Measurements from ENCODE around the gene PFKM.
"Not testable (repeated sequence)": the region's sequence is repeated elsewhere in the genome, so short reads cannot be mapped to it uniquely, and the experiment has no call there.

Gene PFKM

DNA sequence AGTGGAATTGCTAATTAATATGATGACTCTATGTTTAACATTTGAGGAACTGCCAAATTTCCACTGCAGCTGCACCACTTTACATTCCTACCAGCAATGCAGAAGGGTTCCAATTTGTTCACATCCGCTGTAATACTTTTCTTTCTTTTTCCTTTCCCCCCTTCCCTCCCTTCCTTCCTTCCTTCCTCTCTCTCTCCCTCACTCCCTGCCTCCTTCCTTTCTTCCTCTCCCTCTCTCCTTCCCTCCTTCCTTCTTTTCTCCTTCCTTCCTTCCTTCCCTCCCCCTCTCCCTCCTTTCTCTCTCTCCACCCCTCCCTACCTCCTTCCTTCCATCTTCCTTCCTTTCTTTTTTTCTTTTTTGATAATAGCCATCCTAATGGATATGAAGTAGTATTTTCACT, 3.2 kb upstream of the PFKM start:
- DNase-seq: no peak

DNA sequence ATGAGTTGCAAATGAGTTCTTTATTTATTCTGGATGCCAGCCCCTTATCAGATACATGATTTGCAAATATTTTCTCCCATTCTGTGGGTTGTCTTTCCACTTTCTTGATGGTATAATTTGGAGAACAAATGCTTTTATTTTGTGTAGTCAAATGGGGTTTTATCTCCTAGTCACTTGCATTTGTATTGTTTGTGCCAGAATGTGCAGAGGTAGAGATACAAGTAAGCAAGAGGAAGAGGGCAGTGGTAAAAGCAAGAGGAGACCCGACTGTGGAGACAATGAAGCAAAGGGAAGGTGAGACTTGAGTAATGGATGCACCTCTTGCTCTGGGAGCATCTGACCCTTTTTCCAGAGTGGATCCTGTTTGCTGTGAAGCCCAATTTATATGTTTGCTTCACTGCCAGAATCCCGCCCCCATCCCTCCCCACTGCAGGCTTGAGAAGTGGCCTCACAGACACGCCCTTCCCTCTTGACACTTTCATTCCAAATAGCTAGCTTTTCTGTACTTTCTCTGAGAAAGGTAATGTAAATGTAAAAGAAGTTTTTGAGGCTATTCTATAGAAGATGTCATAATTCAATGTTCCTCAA, 786 bp upstream of the PFKM start:
- DNase-seq: no peak

DNA sequence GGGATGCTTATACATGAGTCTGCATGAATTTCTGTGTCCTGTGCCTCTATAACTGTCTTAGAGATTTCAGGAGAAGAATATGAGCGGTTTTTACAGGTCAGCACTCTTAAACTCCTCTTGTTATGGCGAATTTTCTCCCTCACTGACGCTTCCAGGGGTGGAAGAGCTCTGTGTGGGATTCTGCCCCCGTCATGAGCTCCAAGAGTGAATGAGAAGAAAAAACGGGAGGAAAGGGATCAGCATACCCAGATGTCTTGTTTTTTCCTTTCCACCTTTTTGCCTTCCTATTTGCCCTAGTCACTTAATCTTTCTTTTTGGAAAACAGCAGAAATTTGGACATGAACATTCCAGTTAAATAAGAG, 651 bp downstream of the PFKM start:
- no peak for DNase-seq

DNA sequence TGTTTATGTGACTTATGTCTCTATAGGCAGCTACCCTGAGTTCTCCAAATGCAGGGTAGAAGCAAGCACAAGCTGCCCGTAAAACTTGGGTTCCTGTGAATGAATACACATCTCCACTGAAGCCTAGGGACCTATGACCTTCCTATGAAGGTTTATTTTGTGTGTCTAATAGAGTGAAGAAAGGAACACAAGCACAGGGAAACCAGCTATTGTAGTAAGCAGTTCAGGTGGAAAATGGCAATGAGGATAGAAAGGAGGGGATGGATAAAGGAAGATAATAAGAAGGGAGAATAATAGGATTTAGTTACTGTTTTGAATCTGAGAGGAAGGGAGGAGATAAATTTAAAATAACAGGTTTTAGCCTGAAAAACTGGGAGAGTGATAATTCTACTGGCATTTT, 2.4 kb downstream of the PFKM start:
- DNase-seq: no peak

DNA sequence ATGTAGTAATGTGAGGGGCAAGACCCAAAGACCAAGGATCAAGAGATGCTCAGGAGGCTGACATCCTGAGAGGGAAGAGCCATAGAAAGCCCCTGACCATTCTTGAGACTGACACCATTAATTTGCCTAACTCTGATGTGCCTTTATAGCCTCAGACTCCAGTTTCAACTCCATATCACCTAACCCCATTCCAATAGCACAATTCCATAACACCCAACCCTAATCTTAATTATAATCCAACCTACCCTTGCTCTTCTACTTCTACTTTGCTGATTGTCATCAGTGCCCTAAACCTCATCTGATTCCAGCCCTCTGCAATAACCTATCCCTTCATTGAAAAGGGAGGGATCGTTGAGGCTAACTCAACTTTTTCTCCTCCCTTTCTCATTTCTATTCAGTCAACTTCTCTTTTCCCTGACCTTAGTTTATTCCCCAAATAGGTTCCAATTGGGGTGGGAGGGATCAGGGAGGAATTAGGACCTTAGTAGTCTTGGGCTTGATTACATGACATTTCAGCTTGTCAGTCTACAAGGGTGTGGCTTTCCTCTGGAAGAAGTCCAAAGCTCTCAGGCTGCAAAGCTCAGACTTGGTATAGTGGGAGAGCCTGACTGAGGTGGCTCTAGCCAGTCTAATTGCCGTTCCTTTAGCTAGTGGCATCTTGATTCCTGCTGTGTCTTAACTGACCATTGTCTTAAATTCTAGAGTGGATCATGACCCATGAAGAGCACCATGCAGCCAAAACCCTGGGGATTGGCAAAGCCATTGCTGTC, 3.1 kb downstream of the PFKM start:
- no peak for DNase-seq

DNA sequence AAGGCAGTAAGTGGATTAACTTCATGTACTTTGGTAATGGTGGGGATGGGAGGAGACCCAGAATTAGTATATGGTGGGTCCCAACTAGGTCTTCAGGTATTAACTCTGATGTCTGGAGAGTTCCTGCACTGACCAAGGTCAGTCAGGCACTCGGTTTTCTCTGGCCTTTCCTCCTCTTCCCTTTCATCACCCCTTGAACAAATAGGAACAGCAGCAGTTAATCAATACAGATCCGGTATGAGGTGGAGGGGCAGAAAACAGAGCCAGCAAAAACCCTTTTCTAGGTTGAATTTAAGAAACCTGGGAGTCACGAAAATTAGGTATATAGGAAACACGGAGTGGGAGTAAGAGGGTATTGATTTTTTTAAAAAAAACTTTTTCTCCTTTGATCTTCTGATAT, 4.0 kb downstream of the PFKM start:
- DNase-seq: no peak

DNA sequence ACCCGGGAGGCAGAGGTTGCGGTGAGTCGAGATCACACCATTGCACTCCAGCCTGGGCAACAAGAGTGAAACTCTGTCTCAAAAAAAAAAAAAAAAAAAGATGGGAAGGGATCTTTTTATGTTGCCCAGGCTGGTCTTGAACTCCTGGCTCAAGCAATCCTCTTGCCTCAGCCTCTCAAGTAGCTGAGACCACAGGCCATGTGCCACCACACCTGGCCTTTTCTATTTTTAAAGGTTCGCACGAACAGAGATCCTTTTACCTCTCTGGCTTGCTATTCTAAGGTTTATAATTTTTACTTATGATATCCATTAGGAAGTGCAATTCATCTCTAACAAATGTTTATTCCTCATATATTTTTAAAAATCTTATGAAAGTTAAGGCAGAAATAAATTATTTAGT, 6.4 kb downstream of the PFKM start:
- not testable (repeated sequence) for DNase-seq

DNA sequence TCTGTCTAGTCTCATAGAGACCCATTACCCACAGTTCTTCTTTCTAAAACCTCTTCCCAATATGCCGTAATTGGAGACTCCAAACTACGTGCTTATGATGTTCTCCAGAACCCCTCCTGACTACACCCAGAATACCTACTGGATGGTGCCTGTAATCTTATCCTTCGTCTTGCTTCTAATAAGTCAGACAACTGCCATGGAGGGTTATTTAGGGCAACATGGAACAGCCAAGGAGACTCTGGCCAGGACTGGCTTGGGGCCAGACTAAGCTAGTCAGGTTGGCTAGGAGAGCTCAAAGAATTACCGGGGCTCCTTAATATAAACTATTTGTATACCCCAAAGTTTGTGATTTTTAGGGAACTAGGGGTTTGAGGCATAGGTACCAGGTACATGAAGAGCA, 6.8 kb downstream of the PFKM start:
- DNase-seq: no peak

DNA sequence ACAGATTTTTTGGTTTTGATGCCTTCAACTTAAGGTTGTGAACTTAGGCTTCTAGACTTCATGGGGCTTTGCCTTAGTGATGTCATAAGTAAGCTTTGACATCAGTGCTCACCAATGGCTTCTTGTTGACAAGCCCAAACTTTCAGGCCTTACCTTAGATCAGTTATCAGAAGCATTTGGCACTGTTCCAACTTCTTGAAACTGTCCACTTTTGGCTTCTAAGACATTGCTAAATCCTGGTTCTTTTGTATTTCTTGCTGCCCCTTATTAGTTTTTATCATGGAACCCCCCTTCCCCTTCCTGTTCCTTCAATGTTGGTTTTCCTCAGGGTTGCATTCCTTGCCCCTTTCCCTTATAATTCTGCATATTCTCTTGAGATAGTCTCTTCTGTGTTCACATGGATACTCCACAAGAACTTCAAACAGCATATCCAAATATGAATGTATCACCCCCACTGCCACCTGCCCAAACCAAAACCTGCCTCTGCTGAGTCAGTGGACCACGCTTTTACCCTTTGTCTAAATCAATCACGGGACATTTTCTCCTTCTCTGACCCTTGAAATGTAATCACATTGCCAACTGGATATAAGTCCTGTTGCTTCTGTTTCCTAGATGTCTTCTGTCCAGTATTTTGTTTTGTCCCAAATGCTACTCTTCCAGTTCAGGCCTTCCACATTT, 7.9 kb downstream of the PFKM start:
- no peak for DNase-seq

DNA sequence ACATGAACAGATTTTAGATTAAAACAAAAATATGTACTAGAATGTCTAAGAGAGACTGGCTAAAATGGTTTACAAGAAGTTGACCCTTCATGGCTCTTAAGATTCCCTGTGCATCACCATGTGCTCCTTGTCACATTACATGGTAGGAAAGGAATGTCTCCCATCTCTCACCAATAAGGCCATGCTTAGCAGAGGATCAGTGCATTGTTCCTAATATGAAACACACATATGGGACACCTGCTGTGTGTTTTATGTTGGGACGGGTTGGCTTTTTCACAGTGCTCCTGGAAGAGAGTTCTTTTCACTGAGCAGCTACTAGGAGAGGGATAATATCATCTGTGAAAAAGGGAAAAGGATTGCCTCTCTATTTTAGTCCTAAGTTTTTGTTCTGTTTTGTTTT, 9.6 kb downstream of the PFKM start:
- DNase-seq: no peak

DNA sequence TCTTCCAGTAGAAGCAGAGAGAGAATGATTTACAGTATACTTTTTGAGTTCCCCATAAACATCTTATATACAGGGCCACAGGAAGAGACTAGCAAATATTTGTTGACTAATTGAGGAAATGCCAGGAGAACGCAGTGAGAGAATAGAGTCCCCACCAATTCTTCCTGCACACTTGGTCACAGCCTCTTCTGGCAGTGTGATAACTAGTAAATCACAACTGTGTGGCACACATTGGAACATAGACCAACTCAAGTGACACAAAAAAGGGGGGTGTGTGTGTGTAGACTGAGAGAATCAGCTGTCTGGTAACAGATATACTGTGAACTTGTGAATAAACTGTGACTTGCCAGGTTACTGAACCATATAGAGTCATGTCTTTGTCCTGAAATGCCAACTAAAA, 10.2 kb downstream of the PFKM start:
- DNase-seq: no peak

DNA sequence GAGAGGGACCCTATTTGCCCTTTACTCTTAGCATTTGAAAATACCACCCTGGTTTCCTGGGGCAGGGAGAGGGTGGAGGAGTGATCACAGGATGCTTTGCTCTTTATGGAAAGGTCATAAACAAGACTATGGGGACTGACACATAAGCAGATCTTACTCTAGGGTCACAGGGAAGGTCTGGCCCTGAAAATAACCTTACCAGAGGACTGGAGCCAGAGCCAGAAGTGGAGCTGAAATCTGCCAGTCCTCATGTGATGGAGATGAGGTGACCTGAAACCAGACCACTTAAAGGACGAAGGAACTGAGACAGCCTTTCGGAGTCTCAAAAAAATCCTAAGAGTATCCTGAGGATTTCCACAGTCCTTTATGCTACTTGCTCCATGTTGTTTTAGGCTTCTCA, 12.4 kb downstream of the PFKM start:
- no peak for DNase-seq

DNA sequence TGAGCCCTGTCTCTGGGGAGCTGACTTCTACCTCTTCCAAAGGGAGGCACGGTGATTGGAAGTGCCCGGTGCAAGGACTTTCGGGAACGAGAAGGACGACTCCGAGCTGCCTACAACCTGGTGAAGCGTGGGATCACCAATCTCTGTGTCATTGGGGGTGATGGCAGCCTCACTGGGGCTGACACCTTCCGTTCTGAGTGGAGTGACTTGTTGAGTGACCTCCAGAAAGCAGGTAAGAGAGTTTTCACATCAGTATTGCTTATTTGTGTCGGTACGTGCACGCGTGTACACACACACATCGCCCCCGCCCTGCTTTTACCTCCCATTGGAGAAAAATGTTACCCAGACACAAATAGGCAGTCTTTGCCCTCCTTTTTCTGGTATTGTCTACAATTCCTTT, 13.7 kb downstream of the PFKM start:
- no peak for DNase-seq

DNA sequence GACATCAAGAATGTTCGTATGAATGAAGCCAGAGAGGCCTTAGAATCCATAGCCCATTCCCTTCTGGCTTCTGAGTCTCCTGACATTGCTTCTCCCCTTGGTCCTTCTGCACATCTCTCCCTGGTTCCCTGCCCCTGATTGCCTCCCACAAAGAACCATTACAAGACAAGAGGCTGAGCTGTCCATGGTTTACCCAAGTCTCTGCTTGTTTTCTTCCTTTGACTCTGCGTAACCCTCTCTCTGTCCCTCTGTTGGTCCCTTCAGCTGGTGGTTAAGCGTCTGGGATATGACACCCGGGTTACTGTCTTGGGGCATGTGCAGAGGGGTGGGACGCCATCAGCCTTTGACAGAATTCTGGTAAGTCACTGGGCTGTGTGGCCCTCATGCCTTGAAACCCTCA, 15.9 kb downstream of the PFKM start:
- DNase-seq: no peak

DNA sequence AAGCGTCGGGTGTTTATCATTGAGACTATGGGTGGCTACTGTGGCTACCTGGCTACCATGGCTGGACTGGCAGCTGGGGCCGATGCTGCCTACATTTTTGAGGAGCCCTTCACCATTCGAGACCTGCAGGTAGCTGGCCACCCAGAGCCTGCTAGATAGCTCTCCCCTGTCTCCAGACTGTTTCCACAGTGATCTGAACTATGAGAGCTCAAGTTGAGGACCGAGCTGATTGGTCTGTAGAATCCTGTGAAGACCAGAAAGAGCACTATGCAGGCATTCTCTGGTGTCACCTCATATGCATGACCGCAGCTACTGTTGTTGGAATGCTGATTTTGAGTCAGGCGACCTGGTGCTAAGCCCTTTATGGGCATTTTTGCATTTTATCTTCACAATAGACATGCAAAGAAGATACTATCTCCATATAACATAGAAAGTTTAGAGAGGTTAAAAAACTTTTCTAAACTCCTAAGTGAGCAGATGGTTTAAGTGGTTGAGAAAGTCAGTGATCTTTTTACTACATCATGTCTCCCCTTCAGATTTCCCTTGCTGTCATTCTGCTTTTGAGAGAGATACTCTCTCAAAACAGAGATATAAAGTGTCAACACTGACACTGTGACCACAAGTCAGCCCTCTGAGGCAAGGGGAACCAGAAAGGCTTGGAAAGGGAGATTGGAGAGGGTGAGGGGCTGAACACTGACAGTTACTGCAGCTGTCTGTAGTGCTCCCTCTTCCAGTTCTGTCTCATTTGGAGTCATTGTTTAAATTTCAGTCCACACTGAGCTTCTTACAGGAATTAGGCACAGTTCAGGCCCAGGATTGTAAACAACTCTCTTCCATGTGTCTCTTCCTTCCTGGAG, 23.9 kb downstream of the PFKM start:
- no peak for DNase-seq

DNA sequence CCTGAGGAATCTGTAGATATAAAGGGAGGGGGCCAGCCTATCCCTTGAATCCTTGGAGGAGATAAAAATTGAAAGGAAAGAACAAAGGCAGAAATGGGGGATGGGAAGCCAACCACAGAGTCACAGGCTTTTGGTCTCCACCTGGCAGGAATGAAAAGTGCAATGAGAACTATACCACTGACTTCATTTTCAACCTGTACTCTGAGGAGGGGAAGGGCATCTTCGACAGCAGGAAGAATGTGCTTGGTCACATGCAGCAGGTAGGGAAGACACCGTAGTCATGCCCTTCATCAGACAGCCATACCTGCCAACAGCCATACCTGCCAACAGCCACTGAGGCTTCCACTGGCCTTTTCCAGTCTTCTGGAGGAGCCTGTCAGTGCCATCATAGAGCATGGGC, 24.7 kb downstream of the PFKM start:
- DNase-seq: no peak

DNA sequence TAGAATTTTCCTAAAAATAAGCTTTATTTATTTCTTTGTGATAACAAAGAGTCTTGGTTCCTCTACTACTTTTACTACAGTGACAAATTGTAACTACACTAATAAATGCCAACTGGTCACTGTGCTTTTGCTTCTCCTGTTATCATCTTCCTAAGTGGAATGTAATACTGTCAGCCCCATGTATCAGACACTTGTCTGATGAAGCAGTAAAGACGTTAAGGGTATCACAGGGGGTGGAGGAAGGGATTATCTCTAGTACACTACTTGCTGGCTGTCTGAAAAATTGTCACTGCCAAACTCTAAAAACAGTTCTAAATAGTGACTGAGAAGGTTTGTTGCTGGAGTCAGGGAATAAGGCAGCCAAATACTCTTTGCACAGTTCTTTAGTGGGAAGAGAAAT, 26.8 kb downstream of the PFKM start:
- DNase-seq: no peak

DNA sequence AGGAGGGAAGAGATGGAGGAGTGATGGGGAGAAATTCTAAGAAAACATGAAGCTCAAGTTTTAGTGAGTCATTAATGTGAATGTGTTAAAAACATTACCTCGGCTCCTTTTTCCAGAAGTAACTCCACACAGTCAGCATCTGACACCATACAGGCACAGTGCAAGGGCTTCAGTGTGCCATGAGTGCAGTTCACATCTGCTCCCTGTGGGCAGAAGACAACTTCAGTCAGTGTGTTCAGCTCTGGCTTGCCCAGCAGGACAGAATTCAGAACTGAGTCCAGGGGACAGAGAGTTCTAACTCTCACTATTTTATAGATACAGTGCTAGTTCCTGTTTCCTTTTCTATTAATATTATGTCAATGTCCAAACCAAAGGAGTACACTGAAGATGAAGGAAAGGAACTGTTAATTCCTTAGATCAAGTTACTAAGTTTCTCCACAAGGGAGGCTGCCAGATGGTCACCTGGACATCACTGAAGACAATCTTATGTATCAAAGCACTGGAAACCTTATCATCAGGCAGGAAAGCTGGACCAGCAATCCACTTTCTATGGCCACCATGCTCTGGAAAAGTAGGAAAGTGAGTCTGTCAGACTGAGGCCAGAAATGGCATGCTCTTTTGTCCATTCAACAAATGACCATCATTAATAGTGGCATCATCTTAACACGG, 32.1 kb downstream of the PFKM start:
- DNase-seq: no peak

DNA sequence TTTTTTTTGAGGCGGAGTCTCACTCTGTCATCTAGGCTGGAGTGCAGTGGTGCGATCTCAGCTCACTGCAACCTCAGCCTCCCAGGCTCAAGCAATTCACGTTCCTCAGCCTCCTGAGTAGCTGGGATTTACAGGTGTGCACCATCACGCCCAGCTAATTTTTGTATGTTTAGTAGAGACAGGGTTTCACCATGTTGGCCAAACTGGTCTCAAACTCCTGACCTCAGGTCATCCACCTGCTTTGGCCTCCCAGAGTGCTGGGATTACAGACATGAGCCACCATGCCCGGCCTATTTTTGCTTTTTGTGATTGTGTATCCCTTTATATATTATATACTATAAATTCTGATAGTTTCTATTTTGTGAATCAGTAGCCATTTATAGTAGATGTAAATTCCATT, 36.6 kb downstream of the PFKM start:
- DNase-seq: not testable (repeated sequence)

DNA sequence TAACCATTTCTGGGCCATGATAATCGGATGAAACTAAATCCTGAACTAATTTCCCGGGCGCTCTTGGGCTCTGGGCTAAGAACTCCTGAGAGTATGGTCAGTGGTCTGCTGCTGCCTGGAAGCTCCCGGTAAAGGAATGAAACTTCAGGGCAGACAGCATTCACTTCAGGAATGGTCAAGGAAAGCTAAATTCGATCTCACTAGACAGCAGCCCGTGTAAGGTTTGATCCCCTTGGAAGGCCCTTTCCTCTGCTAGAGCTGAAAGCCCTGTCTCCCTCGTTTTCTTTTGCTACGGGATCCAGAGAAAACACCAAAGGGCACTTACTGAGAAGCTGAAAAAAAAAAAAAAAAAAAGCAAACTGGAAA, 37.5 kb downstream of the PFKM start:
- DNase-seq: no peak

DNA sequence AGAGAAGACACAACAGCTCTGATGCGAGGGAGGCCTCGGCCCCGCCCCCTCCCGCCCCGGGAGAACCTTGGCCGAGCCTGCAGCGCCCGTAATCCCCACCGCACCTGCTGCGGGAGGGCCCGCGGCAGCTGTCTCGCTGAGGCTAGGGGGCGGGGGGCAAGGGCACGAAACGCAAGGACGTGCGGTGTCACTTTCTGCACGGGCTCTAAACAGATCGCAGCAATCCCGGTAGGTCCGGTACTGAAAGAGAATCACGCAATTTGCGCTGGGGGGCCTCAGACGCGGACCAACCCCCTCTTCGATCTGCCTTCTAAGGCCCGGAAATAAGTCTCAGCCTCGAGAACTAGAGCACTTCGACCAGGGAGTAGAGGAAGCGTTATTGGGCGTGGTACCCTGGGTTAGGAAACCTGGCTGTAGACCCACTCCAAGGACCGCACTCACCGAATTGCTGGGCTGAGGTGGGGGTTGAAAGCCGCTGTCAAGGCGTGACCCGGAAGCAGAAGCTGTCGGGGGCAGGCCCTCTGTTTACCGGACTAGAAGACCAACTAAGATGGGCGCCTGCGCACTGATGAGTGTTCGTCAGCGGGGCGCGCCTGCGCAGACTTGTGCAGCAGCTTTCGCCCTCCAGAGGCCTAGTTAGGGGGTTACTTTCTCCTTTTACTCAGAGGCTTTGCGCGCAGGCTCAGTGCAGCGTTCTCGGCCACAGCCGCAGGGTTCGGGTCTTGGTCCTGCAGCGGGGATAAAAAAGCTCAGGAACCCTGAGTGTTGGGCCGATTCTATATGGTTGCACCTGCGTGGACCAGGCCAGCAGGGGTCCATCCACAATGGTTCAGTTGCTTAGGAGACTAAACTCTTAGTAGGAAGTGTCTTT, 38.1 kb downstream of the PFKM start, which contains the start of gene ASB8:
ASB8 (minus strand) TSS at position 498 of the 871 bp plus-strand sequence. CDS start 4,019 bp downstream, outside the sequence.
- peak; percentile 97 to 99 for DNase-seq

DNA sequence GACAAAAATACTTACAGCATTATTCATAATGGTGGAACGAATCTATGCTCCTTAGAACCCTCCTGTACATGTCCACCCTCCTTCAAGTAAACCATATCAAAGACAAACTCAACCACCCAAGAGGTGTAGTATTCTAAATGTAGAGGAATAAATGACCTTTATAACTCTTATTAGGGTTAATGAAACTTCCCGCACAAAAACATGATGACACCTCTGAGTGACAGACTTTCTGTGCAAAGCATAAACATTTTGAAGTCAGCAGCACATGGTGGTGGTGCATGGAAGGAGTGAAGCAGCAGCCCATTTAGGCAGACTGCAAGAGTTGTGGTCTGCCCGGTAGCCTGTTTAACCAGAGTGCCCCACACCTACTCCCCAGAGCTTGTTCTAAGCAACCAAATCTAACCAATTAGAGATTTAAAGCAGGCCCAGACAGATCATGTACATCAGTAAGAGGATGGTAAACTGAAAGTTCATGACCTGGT, 38.8 kb downstream of the PFKM start:
- DNase-seq: no peak
